Activated T-helper 1 cell treated with anti-CD3 and anti-CD28 coated beads, Interleukin-2, amount 50 U/mL, for 16 hours (primary cell): ENCODE measurements around the gene WDR54.
"Not testable (repeated sequence)": the region's sequence is repeated elsewhere in the genome, so short reads cannot be mapped to it uniquely, and the experiment has no call there.

Experiments used
- DNase-seq, 2 donors: peaks; one replicate each; pipeline ENCODE4 v3.0.0-alpha.2; 2020; ENCODE audit warnings: low read depth in 1 of 2, low spot score in 1 of 2

The WDR54 gene

DNA sequence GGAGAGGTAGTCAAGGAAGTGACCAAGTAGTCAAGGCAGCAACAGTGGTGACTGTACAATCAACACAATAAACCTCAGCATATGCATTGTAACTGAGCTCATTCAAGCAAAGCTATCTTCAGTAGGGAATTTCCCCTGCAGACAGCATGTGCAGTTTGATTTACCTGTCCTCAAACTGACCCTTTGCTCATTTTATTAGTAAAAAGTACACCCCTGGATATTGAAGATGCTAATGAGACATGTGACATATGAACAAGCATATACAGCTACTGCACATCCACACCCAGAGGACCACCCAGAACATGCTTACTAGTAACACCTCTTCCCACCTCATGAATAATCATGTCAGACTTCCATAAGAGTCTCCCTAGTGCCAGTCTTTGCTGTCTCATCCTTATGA, 15.5 kb upstream of the WDR54 start:
- no peak for DNase-seq

DNA sequence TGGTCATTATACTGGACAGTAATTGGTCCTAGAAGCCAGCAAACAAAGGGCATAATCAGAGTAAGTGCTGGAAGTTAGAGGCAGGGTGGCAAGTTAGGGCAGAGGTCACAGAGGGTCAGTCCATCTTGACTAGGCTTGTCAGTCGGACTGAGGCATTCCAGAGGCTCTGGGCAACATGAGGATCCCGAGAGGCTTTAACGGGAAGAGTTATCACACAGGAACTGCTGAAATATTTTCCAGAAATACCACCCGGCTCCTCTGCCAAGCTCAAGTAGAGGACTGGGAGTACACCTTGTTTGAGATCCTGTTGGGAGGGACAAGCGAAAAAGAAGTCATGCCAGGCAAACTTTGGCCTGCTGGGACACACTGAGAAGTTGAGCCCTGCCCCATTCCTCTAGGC, 13.8 kb upstream of the WDR54 start:
- DNase-seq = no peak

DNA sequence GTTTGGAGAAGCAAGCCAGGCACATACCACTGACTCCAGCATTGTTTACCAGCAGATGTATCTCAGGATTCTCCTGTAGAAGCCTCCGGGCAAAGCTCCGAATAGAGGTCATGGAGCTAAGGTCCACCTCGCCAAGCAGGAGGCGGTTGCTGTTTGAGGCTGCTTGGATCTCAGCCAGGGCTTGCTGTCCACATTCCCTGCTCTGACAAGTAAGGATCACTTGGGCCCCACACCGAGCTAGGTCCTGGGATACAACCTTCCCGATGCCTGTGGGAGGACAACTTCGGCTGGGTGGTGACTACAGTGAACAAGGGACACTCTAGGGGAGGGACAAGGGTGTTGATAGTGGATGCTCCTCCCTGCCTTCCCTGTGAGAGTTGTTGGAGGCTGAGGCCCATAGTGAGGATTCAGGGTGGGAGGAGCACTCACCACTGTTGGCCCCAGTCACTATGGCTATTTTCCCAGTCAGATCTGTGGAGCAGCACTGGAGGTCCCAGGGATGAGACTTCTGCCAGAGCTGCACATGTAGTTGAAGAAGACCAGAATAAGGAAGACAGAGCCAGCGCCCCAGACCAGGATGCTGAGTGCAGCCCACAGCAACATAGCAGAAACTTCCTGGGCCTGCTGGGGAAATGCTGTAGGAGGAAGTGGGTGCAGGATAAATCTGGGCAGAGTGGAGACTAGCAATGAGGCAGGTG, 8.4 kb upstream of the WDR54 start:
- no peak for DNase-seq

DNA sequence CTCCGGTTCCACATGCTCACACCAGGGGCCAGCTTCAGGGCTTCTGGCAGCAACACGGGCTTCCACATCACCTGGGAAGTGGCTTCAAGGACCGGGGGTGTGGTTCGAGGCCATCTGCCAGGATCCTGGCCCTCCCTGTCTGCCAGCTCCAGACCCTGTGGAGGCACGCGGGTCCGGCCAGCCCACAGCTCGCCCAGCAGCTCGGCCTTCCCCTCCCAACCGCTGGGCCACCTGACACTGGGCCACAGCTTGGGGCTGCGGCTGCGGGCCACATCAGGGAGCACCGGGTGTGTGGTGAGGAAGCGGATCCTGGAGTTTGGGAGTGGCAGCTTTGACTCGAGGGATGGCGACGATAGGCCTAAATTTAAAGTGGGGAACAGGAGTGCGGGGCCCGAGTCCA, 7.1 kb upstream of the WDR54 start:
- no peak for DNase-seq

DNA sequence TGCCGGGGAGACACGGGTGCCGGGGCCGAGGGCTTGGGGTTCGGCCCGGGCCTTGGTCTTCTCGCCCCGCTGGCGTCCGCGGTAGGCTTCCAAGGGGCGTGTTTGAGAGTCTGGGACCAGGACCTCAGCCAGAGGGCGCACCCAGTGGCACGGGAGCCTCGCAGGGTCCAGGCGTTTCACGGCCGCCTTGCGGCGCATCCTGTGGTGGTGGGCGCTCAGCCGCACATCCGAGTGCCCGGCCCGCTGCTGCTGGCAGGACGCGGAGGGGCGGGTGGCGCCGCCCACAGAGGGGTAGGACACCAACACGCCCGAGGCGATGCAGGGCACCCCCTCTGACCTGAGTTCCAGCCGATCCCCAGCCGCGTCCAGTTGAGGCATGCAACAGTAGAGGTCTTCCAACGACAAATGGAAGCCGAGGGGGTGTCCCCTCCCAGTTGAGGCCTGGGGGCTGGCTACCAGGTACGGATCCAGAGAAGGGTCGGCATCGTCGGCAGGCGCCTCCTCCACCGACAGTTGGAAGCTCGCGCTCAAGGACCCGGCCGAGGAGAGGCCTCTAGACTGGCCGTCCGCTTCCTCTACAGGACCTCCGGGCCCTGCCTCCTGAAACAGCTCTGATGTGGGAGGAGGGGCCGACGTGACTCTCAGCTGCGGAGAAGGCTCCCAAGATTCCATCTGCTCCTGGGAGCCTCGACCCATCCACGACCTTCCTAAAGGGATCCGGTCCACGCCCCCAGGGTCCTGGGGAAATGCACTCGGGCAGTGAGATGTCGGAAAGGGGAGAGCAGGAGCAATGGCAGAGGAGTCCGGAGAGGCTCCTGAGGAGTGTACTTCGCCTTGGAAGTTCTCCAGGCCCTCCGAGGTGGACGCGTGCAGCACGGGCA, 6.4 kb upstream of the WDR54 start:
- no peak for DNase-seq

DNA sequence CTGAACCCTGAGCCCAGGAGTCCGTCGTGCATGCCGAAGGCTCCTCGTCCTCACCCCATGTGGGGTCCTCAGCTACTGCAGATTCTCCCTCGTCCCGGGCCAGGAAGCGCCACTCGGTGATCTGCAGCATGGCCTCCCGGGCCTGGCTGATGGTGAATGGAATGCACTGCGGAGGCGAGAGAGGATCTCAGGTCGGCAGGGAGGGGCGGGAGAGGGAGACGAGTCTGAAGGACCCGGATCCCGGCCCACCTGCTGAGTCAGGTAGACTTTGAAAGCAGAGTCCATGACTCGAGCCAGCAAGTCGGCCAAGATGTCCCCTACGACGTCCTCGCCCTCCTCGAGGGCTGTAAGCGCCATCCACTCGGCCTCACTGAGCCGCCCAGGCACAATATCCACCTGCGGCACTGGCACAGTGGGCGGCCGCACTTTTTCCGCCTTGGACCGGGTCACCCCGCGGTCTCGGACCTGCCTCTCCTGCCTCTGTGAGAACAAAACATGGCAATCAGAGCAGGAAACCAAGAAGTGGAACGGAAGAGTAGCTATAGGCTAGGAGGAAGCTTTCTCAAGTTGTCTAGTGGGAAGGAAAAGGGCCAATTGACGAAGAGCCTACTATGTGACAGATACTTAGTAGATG, 5.7 kb upstream of the WDR54 start:
- no peak for DNase-seq

DNA sequence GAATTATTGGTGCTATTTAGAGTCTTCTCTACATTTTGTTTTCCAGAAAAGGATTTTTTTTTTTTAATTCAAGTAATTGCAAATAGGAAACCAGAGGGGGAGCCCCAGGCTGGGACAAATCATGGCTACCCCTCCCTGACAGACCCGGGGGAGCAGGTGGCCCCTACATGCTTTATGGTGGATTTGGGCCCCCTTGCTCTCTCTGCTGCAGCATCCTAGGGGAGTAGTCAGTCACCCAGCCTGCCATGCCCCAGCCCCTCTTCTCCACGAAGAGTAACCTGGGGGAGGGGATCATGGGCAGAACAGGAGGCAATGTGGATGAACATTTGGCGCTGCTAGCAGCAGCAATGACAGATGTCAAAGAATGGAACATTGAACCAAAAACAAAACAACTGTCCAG, 4.8 kb upstream of the WDR54 start:
- no peak for DNase-seq

DNA sequence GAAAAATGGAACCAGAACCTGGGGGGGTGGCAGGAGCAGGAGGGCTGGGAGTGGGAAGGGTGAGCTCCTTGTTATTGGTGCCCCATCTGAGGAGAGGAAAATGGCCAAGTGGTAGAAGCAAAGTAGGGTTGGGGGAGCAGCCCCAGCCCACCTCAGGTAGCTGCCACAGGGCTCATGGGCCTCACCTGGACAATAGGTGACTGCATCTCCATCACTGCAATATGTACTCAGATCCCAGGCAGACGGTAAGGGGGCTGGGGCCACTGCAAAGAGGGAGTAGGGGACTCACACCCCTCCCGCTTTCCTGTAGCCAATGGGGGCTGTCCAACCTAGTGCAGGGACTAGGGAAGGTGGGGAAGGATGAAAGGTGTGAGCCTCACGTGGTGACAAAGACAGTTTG, 4.3 kb upstream of the WDR54 start:
- DNase-seq = no peak

DNA sequence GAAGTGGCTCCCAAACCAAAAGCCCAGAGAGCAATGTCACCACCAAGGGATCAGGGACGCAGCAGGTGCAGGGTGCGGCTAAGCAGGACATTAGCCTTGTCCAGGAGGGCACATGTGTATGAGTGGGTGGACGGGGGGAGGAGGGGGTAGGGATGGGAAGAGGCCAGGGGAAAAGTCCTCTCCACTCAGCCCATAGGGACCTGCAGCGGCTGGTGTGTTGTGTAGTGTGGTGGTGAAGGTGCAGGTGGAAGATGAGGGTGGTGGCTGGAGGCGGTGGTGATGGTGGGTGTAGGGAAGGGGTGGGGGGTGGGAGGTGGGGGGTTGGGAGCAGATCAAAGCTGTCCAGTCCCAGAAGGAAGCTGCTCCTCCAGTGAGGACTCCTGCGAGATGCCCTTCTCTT, 3.8 kb upstream of the WDR54 start:
- DNase-seq = no peak

DNA sequence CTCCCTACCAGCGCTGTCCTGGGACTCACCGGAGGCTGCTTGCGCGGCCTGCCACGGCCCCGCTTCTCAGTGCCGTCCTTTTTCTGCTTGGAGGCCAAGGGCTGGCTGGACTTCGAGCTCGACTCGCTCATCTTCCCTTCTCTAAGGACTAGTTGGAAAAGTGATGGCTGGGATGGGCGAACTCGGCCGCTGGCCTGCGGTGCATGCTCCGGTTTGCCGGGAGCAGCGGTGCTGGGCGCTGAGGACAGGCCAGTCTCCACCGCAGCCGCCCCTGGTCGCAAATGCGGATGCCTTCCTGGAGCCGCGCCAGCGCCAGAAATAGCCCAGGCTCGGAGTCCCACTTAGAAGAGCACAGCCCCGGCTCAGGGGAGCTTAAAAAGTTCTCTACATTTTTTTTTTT, 3.2 kb upstream of the WDR54 start:
- no peak for DNase-seq

DNA sequence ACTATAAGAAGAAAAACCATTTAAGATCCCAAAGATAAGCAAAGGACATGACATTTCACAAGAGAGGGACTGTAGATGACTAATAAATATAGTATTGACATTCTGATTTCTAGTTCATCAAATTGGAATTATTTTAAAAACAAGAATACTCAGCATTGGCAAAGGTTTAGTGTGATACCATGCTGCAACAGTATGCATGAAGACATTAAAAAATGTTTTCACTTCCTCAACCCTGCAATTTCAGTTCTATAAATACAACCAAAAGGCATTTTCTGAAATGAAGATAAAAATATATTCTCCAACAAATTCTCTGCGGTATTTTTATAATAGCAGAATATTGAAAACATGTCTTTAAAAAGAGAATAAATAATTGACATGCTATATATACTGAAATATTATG, 2.2 kb upstream of the WDR54 start:
- no peak for DNase-seq

DNA sequence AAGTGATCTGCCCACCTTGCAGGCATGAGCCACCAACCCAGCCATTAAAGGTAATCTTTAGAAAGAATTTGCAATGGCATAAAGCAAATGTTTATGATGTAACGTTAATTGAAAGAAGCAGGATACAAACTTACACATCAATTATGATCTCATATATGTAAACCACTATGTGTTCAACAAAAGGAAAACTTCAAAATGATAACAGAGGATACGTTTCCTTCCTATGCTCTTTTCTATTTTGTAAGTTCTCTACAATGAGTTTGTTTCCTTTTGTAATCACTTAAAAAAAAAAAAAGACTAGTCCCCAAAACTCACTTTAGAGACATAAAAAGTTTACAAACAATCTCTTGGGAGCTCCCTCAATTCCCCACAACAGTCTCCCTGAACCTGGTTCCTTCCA, 1.5 kb upstream of the WDR54 start:
- DNase-seq = no peak

DNA sequence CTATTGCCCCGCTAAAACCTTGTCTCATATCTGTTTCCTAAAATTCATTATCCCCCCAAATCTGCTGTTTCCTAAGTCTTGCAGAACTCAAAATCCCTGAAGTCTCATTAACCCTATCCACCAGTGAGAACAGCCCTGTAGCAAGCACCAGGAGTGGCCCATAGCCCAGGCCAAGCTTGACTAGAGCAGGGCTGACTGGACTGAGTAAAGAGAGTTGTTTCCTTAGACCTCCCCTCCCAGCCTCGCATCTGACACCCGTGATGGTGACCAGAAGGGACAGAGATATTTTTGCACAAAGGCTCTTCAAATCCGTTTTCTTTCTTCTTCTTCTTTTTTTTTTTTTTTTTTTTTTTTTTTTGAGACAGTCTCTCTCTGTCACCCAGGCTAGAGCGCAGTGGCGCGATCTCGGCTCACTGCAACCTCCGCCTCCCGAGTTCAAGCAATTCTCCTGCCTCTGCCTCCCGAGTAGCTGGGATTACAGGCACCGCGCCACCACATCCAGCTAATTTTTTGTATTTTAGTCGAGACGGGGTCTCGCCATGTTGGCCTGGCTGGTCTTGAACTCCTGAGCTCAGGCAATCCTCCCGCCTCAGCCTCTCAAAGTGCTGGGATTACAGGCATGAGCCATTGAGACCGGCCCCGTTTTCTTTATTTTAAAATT, 957 bp upstream of the WDR54 start:
- not testable (repeated sequence) for DNase-seq

DNA sequence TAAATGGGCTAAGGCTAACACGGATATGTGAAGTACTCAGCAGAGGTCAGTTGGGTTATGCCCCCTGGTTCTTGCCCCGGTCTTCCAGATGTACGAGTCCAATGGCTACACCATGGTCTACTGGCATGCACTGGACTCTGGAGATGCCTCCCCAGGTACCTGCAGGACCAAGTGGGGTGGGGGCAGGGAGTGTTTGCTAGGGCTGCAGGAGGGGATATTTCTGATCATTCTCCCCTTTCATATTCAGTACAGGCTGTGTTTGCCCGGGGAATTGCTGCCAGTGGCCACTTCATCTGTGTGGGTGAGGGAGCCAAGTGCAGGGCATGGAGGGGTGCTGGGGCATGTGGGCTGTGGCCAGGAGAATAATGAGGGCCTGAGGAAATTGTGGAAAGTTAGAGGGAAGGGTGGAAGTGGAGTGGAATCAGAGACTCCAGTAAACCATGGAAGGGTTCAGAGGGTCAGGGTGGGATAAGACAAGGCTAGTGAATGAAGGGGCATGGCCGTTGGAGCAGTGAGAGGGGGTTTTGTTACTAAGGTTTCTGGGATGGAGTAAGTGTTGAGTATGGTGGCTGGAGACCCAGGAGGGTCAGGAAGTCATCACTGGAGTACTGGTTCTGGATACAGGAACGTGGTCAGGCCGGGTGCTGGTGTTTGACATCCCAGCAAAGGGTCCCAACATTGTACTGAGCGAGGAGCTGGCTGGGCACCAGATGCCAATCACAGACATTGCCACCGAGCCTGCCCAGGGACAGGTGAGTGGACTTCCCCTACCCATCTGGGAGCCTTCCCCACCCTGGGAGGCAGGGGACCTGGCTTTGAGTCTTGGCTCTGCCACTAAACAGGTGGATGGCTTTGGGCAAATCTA, 1.9 kb downstream of the WDR54 start:
- no peak for DNase-seq

DNA sequence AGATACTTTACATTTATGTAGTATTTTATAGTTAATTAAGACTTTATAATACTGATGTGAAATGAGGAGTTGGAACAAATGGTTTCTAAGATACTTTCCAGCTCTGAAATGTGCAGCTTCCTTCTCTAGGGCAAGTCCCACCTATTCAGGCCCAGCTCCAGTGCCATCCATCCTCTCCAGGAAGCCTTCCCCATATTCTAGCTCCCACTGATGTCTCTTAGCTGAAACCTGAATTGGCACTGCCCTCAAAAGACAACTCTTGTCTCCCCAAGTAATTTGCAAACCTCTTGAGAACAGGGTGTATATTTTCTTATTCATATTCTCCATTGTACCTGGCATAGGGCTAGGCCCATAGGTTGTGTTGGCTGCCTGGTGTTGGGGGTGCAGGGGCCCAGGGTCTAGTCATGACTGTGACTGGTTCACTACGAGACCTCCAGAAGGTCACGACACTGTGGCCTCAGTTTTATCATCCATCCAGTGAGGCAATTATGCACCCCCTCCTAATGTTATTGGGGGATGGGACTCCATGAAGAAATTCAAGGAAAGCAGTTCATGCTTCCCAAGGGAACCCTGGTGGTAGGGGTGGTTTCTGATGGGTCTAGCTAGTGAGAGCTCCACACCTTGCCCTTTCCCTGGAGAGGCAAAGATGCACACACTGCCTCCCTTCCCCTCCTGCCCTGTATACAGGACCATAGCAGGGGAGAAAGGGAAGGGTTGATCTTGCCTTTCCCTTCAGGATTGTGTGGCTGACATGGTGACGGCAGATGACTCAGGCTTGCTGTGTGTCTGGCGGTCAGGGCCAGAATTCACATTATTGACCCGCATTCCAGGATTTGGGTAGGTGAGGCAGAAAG, 2.8 kb downstream of the WDR54 start:
- DNase-seq = no peak

DNA sequence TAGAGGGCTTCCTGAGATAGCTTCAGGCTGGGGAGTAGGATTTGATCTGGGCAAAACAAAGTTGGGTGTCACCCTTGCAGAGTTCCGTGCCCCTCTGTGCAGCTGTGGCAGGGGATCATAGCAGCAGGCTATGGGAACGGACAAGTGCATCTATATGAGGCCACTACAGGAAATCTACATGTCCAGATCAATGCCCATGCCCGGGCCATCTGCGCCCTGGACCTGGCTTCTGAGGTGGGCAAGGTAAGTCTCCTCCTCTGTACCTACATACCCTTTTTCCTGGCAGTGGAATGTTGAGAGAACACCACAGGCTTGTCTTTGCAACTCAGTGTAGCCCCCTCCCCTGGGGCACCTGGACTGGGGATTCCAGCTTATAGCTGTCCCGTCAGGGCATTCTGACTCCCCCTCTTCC, 3.5 kb downstream of the WDR54 start:
- no peak for DNase-seq

DNA sequence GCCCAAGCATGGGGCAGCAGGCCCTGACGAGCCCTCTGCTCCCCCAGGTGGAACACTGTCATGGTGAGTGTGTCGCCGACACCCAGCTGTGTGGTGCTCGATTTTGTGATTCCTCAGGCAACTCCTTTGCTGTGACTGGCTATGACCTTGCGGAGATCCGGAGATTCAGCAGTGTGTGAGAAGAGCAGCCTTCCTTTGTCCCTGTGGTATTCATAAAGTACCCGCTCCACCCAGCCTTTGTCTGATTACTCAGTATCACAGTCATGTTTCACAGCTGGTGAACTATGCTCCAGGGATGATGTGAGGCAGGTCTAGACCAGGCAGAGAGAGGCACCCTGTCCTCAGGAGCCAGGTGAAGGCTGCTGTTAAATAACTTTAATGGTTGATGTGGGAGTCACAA, 4.0 kb downstream of the WDR54 start:
- DNase-seq = no peak

DNA sequence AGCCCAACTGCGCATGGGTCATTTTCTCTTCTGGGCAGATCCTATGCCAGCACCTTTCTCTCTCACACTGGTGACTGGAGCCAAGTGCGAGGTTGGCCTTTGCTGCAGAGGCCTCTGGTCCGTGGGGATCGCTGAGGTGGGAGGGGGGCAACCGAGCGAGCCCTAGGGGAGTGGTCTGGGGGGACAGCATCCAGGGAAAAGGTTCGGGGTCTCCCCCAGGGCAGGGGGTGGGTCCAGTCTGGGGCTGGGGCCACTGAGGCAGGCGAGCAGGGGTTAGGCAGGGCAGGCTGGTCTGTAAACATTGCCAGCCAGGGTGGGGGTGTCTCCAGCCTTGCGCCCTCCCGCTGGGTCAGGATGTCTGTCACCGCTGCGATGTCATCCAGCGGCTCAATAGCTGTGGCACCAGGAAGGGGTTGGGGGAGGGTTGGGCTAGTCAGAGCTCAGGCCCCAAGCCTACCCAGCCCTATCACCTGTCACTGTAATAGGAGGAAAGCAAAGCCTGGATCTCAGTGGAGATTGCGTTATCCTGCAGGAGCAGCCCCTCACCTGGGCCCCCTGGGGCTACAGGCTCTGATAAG, 4.7 kb downstream of the WDR54 start:
- no peak for DNase-seq

DNA sequence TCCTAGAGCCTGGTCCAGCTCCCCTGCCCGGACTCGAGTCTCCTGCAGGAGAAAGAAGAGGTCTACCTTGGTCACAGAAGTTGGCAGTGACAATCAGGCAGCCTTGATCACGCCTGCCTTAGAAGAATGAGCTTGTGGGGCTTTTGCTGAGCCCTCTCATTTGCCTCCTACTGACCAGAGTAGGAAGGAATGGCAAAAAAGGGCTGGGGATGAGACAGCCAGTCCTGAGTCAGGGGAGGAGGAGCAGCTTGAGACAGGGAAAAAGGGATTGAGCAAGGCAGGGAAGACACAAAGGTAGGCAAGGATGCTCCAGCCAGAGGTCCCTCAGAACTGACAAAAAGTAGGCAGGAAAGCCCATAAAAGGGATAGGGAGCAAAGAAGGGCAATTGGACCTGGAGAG, 6.0 kb downstream of the WDR54 start:
- DNase-seq = no peak

DNA sequence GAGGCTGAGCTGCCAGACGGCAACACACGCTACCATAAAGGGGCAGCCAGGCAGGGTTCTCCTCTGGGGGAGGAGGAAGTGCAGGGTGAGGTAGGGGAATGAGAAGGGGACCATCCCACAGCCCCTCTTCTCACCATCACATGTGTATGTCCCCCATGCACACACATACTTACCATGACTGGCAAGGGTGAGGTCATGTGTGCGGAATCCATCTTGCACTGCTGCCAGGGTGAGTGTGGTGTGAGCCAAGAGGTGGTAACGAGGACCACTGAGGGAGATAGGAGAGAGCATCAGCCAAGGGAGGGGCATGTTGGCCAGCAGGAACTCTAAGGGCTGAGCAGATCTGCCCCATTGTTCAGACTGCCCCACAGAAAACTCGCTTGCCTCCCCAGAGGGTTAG, 7.1 kb downstream of the WDR54 start:
- no peak for DNase-seq
